ENCODE results near the gene TNFRSF6B.

TNFRSF6B gene

GRCh38 chr20:63680857-63681608 is 15.4 kb upstream of the TNFRSF6B start:
- TF ChIP-seq CTCF (conservative IDR thresholded peaks at IDR 0.05) = no peak
- TF ChIP-seq ZFX (IDR thresholded peaks at IDR 0.05) = no peak
- H3K27ac ChIP-seq = no peak overlapping the region

- no peak overlapping the region for H3K27ac ChIP-seq
- no peak for TF ChIP-seq ZFX (IDR thresholded peaks at IDR 0.05)
- no peak for TF ChIP-seq CTCF (conservative IDR thresholded peaks at IDR 0.05)
Observed at GRCh38 chr20:63681609-63682142, 14.8 kb upstream of the TNFRSF6B start.

- no peak overlapping the region for H3K27ac ChIP-seq
- TF ChIP-seq ZFX (IDR thresholded peaks at IDR 0.05) = no peak
- no peak for TF ChIP-seq CTCF (conservative IDR thresholded peaks at IDR 0.05)
Observed at GRCh38 chr20:63682384-63683139, 13.9 kb upstream of the TNFRSF6B start.

- H3K27ac ChIP-seq = no peak overlapping the region
- no peak for TF ChIP-seq ZFX (IDR thresholded peaks at IDR 0.05)
- TF ChIP-seq CTCF (conservative IDR thresholded peaks at IDR 0.05) = no peak
Observed at GRCh38 chr20:63685269-63686026, 11.0 kb upstream of the TNFRSF6B start.

GRCh38 chr20:63686094-63686491 is 10.4 kb upstream of the TNFRSF6B start:
- H3K27ac ChIP-seq = no peak overlapping the region
- TF ChIP-seq ZFX (IDR thresholded peaks at IDR 0.05) = no peak
- TF ChIP-seq CTCF (conservative IDR thresholded peaks at IDR 0.05) = no peak

GRCh38 chr20:63686492-63687321 is 9.7 kb upstream of the TNFRSF6B start:
- H3K27ac ChIP-seq = no peak overlapping the region
- TF ChIP-seq ZFX (IDR thresholded peaks at IDR 0.05) = no peak
- TF ChIP-seq CTCF (conservative IDR thresholded peaks at IDR 0.05) = no peak
